Rectal smooth muscle tissue (tissue), 1 donor: ENCODE measurements around the gene APCS.

Source experiments
- H3K27ac ChIP-seq: one replicate; pipeline ENCODE4 v1.7.0; 2013; ENCODE audit warnings: low read depth, low read length, inconsistent platforms
- H3K27me3 ChIP-seq: one replicate; pipeline ENCODE4 v1.7.0; 2013; ENCODE audit warnings: low read length; ENCODE audit not compliant: control insufficient read depth, insufficient read depth
- H3K36me3 ChIP-seq: one replicate; pipeline ENCODE4 v1.7.0; 2013; ENCODE audit warnings: low read length; ENCODE audit not compliant: control insufficient read depth, insufficient read depth
- H3K4me1 ChIP-seq: one replicate; pipeline ENCODE4 v1.7.0; 2013; ENCODE audit warnings: low read length; ENCODE audit not compliant: control insufficient read depth, insufficient read depth
- H3K4me3 ChIP-seq: one replicate; pipeline ENCODE4 v1.7.0; 2013; ENCODE audit warnings: low read length
- H3K9ac ChIP-seq: one replicate; pipeline ENCODE4 v1.7.0; 2013; ENCODE audit warnings: low read length

Gene APCS

DNA sequence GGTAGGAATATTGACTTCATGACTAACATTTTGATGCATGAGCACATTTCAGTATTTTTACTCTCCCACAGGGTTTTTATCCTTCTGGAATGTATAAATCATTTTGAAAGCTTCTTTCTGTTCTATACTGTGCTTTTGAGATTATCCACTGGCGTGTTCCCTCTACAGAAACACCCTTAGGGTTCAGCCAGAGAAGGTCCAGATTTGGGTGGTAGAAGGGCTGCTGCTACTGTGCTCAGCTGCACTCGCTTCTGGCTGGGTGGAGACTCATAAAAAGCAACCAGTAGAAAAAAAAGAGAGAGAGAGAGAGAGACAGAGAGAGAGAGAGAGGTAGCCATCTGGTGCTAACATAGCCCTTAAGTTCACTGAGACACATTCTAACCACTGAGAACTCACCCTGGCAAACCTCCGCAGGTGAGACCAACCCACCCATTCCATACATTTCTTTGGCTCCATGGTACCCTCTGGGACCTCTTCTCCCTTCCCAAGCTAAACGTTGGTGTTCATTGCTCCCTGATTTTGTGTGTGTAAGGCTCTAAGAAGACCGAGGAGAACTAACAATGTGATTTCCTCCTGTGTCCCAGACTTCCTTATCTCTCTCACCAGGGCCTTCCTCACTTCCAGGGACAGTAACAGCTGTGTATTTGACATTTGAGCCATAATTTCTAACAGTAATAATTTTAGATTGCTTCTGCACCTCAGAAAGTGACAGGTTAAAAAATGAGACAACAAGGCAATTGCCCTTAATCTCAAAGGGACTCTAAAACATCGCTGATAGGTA is 7.2 kb downstream of the APCS start:
- H3K4me1 ChIP-seq, result no peaks in the 10 kb centered on the region
- H3K36me3 ChIP-seq, result no peaks in the 10 kb centered on the region
- no peak overlapping the region for H3K9ac ChIP-seq
- H3K27ac ChIP-seq, result no peak overlapping the region
- H3K27me3 ChIP-seq, result no peaks in the 10 kb centered on the region
- H3K4me3 ChIP-seq, result no peak overlapping the region

DNA sequence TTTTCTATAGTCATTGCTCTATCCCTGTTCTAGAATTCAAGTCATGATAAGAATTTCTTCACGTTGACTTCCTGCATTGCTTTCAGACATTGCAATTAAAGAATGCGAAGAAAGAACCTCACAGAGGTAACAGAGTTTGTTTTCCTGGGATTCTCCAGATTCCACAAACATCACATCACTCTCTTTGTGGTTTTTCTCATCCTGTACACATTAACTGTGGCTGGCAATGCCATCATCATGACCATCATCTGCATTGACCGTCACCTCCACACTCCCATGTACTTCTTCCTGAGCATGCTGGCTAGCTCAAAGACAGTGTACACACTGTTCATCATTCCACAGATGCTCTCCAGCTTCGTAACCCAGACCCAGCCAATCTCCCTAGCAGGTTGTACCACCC is 10.6 kb downstream of the APCS start:
- Histone ChIP-seq H3K36me3 (no peaks in the 10 kb centered on the region), H3K27me3 (no peaks in the 10 kb centered on the region), H3K9ac (no peak overlapping the region), H3K4me3 (no peak overlapping the region), H3K4me1 (no peaks in the 10 kb centered on the region), H3K27ac (no peak overlapping the region)

DNA sequence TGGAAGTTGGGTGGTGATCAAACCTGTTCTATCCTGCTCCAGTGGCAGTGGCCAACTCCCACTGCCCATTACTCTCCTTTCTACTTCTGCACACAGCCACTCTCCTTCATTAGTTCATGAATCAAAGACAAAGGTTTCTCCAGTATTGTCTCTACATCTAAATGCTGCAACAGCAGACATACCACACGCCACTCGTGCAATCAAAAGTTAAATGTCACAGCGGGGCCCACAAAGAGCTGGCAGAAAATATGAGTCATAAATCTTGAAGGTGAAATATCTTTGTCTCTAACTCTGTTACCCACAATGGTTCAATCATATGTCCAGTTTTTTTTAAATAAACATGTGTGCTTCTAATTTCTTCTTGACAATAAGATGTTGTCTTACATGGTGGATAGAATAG is 13.3 kb downstream of the APCS start:
- Histone ChIP-seq H3K36me3 (no peaks in the 10 kb centered on the region), H3K27ac (no peak overlapping the region), H3K27me3 (no peaks in the 10 kb centered on the region), H3K4me3 (no peak overlapping the region), H3K9ac (no peak overlapping the region), H3K4me1 (no peaks in the 10 kb centered on the region)

DNA sequence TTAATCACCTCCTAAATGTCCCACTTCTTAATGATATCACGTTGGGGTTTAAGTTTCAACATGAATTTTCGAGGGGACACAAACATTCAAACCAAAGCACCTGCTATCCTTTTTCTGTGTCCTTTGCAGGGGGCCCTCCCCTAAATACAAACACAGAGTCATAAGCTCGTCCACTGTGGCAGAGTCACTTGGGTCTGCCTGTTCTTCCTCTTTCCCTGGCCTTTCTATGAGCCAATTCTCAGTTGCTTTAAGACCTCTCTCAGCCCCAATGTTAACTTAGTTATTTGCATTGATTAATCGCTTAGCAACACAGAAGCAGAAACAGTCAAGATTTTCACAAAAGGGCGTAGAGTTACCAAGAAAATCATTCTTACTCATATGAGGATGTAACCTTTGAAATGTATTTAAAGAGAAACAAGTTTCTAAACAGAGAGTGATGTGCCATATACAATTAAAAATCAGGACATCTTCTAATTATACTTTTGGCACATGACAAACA is 14.9 kb downstream of the APCS start:
- Histone ChIP-seq H3K36me3 (no peaks in the 10 kb centered on the region), H3K4me1 (no peaks in the 10 kb centered on the region), H3K27me3 (no peaks in the 10 kb centered on the region), H3K27ac (no peak overlapping the region), H3K9ac (no peak overlapping the region), H3K4me3 (no peak overlapping the region)

DNA sequence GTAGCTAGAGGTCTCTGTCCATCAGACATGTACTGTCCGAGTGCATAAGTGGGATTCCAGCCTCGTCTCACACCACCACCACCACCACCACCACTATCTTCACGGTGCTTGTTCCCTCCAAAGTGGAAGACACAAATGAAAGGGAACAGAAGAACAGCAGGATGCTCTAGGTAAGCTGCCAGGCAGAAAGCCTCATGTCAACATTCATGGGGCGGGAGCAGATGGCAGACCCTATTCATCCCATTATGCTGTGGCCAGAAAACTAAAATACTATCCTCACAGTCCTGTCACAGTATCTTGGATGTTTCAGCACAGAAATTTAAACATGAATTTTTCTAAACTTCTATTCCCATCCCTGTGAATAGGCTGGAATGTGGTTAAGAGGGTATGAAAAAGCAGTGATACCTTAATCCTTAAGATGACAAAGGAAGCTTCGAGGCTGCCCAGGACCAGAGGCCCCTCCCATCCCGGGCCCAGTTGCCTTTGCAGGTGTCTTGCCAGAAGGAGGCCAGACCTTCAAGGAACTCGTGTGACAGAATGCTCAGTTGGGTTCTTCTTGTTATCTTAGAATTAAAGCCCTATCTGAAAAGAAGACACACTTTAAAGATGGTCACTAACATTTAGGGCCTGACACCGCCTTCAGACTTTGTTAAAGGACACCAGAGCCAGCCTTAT is 24.7 kb downstream of the APCS start:
- Histone ChIP-seq H3K9ac (no peak overlapping the region), H3K4me3 (no peak overlapping the region), H3K27me3 (no peaks in the 10 kb centered on the region), H3K4me1 (no peaks in the 10 kb centered on the region), H3K36me3 (no peaks in the 10 kb centered on the region), H3K27ac (no peak overlapping the region)

DNA sequence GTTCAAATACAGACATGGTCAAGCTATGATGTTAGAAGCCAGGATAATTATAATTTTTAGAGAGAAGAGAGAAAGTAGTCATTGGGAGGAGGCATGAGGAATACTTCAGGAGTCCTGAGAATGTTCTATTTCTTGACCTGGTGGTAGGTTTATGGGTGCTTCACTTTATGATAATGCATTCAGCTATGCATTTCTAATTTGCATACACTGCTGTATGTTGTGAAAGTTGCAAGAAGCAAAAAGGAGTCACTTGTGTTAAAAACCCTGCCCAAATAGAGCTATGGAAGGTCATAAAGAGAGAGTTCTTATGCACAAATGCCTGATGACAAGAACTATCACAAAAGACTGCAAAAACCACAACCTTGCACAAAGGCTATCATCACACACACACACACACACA is 45.3 kb downstream of the APCS start:
- Histone ChIP-seq H3K27ac (no peak overlapping the region), H3K9ac (no peak overlapping the region), H3K4me1 (no peaks in the 10 kb centered on the region), H3K27me3 (no peaks in the 10 kb centered on the region), H3K36me3 (no peaks in the 10 kb centered on the region), H3K4me3 (no peak overlapping the region)
